ENCODE measurements around the gene PLXNA4.

PLXNA4 gene

GRCh38 chr7:132402751-132403245 is 173.5 kb downstream of the PLXNA4 start:
- H3K79me2 ChIP-seq (ENCODE audit: control insufficient read depth, insufficient read depth, low read length, unreplicated experiment), result no peaks in the 10 kb centered on the region
- H2AFZ ChIP-seq (ENCODE audit: low read length, unreplicated experiment), result no peak overlapping the region
- peaks cover 5% of the 10 kb centered on the region for H3K4me1 ChIP-seq (ENCODE audit: control insufficient read depth, insufficient read depth, low read length, unreplicated experiment)
- no peak overlapping the region for H3K4me3 ChIP-seq (ENCODE audit: low read depth, low read length)
- H3K27ac ChIP-seq (ENCODE audit: low read depth, low read length), result no peak overlapping the region
- H3K36me3 ChIP-seq (ENCODE audit: insufficient read depth, low read length), result no peaks in the 10 kb centered on the region
- H3K27me3 ChIP-seq (ENCODE audit: insufficient read depth, low read length), result no peaks in the 10 kb centered on the region

- H3K36me3 ChIP-seq (ENCODE audit: insufficient read depth, low read length), result no peaks in the 10 kb centered on the region
- H3K79me2 ChIP-seq (ENCODE audit: control insufficient read depth, insufficient read depth, low read length, unreplicated experiment), result no peaks in the 10 kb centered on the region
- H3K27ac ChIP-seq (ENCODE audit: low read depth, low read length), result no peak overlapping the region
- no peaks in the 10 kb centered on the region for H3K4me1 ChIP-seq (ENCODE audit: control insufficient read depth, insufficient read depth, low read length, unreplicated experiment)
- no peak overlapping the region for H2AFZ ChIP-seq (ENCODE audit: low read length, unreplicated experiment)
- no peak overlapping the region for H3K4me3 ChIP-seq (ENCODE audit: low read depth, low read length)
- no peaks in the 10 kb centered on the region for H3K27me3 ChIP-seq (ENCODE audit: insufficient read depth, low read length)
These were observed 174.2 kb downstream of the PLXNA4 start for GRCh38 chr7:132402096-132402495.

GRCh38 chr7:132400561-132401142 is 175.6 kb downstream of the PLXNA4 start:
- Histone ChIP-seq H3K27ac (ENCODE audit: low read depth, low read length) (no peak overlapping the region), H3K4me3 (ENCODE audit: low read depth, low read length) (no peak overlapping the region), H3K27me3 (ENCODE audit: insufficient read depth, low read length) (peaks cover 3% of the 10 kb centered on the region), H3K79me2 (ENCODE audit: control insufficient read depth, insufficient read depth, low read length, unreplicated experiment) (no peaks in the 10 kb centered on the region), H2AFZ (ENCODE audit: low read length, unreplicated experiment) (no peak overlapping the region), H3K4me1 (ENCODE audit: control insufficient read depth, insufficient read depth, low read length, unreplicated experiment) (no peaks in the 10 kb centered on the region), H3K36me3 (ENCODE audit: insufficient read depth, low read length) (no peaks in the 10 kb centered on the region)

- Histone ChIP-seq H2AFZ (ENCODE audit: low read length, unreplicated experiment) (no peak overlapping the region), H3K4me3 (ENCODE audit: low read depth, low read length) (no peak overlapping the region), H3K36me3 (ENCODE audit: insufficient read depth, low read length) (no peaks in the 10 kb centered on the region), H3K4me1 (ENCODE audit: control insufficient read depth, insufficient read depth, low read length, unreplicated experiment) (no peaks in the 10 kb centered on the region), H3K27me3 (ENCODE audit: insufficient read depth, low read length) (peaks cover 6% of the 10 kb centered on the region), H3K27ac (ENCODE audit: low read depth, low read length) (no peak overlapping the region), H3K79me2 (ENCODE audit: control insufficient read depth, insufficient read depth, low read length, unreplicated experiment) (no peaks in the 10 kb centered on the region)
These were observed 176.9 kb downstream of the PLXNA4 start for GRCh38 chr7:132399367-132399766.

GRCh38 chr7:132398253-132398925 is 177.9 kb downstream of the PLXNA4 start:
- Histone ChIP-seq H3K4me3 (ENCODE audit: low read depth, low read length) (no peak overlapping the region), H2AFZ (ENCODE audit: low read length, unreplicated experiment) (no peak overlapping the region), H3K4me1 (ENCODE audit: control insufficient read depth, insufficient read depth, low read length, unreplicated experiment) (no peaks in the 10 kb centered on the region), H3K36me3 (ENCODE audit: insufficient read depth, low read length) (no peaks in the 10 kb centered on the region), H3K27me3 (ENCODE audit: insufficient read depth, low read length) (peaks cover 6% of the 10 kb centered on the region), H3K79me2 (ENCODE audit: control insufficient read depth, insufficient read depth, low read length, unreplicated experiment) (no peaks in the 10 kb centered on the region), H3K27ac (ENCODE audit: low read depth, low read length) (no peak overlapping the region)

GRCh38 chr7:132397070-132397469 is 179.2 kb downstream of the PLXNA4 start:
- Histone ChIP-seq H3K36me3 (ENCODE audit: insufficient read depth, low read length) (no peaks in the 10 kb centered on the region), H3K27ac (ENCODE audit: low read depth, low read length) (no peak overlapping the region), H3K27me3 (ENCODE audit: insufficient read depth, low read length) (peaks cover 6% of the 10 kb centered on the region), H3K4me3 (ENCODE audit: low read depth, low read length) (no peak overlapping the region), H2AFZ (ENCODE audit: low read length, unreplicated experiment) (no peak overlapping the region), H3K4me1 (ENCODE audit: control insufficient read depth, insufficient read depth, low read length, unreplicated experiment) (no peaks in the 10 kb centered on the region), H3K79me2 (ENCODE audit: control insufficient read depth, insufficient read depth, low read length, unreplicated experiment) (no peaks in the 10 kb centered on the region)

GRCh38 chr7:132395361-132395760 is 180.9 kb downstream of the PLXNA4 start:
- Histone ChIP-seq H3K27ac (ENCODE audit: low read depth, low read length) (no peak overlapping the region), H3K79me2 (ENCODE audit: control insufficient read depth, insufficient read depth, low read length, unreplicated experiment) (no peaks in the 10 kb centered on the region), H3K4me3 (ENCODE audit: low read depth, low read length) (no peak overlapping the region), H3K27me3 (ENCODE audit: insufficient read depth, low read length) (peaks cover 6% of the 10 kb centered on the region), H3K36me3 (ENCODE audit: insufficient read depth, low read length) (no peaks in the 10 kb centered on the region), H3K4me1 (ENCODE audit: control insufficient read depth, insufficient read depth, low read length, unreplicated experiment) (no peaks in the 10 kb centered on the region), H2AFZ (ENCODE audit: low read length, unreplicated experiment) (no peak overlapping the region)

GRCh38 chr7:132394283-132395198 is 181.7 kb downstream of the PLXNA4 start:
- peaks cover 6% of the 10 kb centered on the region for H3K27me3 ChIP-seq (ENCODE audit: insufficient read depth, low read length)
- H2AFZ ChIP-seq (ENCODE audit: low read length, unreplicated experiment), result no peak overlapping the region
- H3K36me3 ChIP-seq (ENCODE audit: insufficient read depth, low read length), result no peaks in the 10 kb centered on the region
- no peak overlapping the region for H3K27ac ChIP-seq (ENCODE audit: low read depth, low read length)
- H3K4me1 ChIP-seq (ENCODE audit: control insufficient read depth, insufficient read depth, low read length, unreplicated experiment), result no peaks in the 10 kb centered on the region
- H3K4me3 ChIP-seq (ENCODE audit: low read depth, low read length), result no peak overlapping the region
- no peaks in the 10 kb centered on the region for H3K79me2 ChIP-seq (ENCODE audit: control insufficient read depth, insufficient read depth, low read length, unreplicated experiment)

GRCh38 chr7:132393789-132394261 is 182.4 kb downstream of the PLXNA4 start:
- Histone ChIP-seq H3K27me3 (ENCODE audit: insufficient read depth, low read length) (peaks cover 6% of the 10 kb centered on the region), H3K36me3 (ENCODE audit: insufficient read depth, low read length) (no peaks in the 10 kb centered on the region), H3K27ac (ENCODE audit: low read depth, low read length) (no peak overlapping the region), H3K79me2 (ENCODE audit: control insufficient read depth, insufficient read depth, low read length, unreplicated experiment) (no peaks in the 10 kb centered on the region), H2AFZ (ENCODE audit: low read length, unreplicated experiment) (no peak overlapping the region), H3K4me3 (ENCODE audit: low read depth, low read length) (no peak overlapping the region), H3K4me1 (ENCODE audit: control insufficient read depth, insufficient read depth, low read length, unreplicated experiment) (no peaks in the 10 kb centered on the region)

GRCh38 chr7:132392713-132393112 is 183.6 kb downstream of the PLXNA4 start:
- Histone ChIP-seq H3K27ac (ENCODE audit: low read depth, low read length) (no peak overlapping the region), H3K36me3 (ENCODE audit: insufficient read depth, low read length) (no peaks in the 10 kb centered on the region), H3K27me3 (ENCODE audit: insufficient read depth, low read length) (peaks cover 8% of the 10 kb centered on the region), H3K4me3 (ENCODE audit: low read depth, low read length) (no peak overlapping the region), H2AFZ (ENCODE audit: low read length, unreplicated experiment) (no peak overlapping the region), H3K4me1 (ENCODE audit: control insufficient read depth, insufficient read depth, low read length, unreplicated experiment) (no peaks in the 10 kb centered on the region), H3K79me2 (ENCODE audit: control insufficient read depth, insufficient read depth, low read length, unreplicated experiment) (no peaks in the 10 kb centered on the region)
